ENCODE results near the gene KREMEN1.

The KREMEN1 gene

DNA sequence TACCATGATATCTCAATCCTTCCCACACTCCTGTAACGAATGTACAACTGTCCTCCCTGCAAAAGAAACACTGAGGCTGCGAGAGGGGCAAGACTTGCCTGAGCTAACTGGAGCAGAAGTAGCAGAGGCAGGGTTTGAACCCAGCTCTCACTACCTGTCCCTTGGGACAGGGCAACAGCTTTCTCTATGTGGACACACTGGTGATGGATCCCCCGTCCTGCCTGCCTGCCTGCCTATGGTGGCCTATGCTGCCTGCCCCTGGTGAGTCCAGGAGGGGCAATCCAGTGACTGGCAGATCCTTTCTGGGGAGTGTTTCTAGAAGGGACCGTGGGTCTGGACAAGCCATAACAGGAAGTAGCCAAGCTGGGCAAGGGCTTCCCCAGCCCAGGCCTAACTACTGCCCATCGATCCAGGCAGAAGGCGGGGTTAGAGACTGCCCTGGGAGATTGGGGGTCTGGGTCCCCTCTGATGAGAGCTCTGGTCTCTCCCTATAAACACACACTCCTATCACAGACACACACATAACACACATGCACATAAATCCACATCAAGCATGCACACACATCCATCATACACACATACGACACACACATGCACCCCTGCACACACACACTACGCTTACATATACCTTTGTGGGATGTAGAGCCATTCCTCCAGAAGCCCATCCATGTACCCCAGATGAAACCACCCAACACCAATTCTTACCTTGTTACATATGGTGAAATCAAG, 131.8 kb downstream of the KREMEN1 start:
- DNase-seq (ENCODE audit: low read depth in 1 of 2, low spot score in 1 of 2) = no peak

DNA sequence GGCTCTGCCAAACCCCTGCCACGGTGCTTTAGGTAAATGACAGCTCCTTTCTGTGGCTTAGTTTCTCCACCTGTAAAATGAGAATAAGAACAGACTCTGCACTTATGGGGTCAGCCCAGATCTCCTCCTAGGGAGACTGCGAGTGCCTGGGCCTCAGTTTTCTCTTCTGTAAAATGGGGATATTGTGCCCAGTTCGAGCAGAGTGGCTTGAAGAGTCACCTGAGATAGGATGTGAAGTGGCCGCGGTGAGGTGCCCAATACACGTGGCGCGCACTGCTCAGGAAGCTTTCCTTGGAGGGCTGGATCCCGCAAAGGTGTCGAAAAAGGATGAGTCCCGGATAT, 132.4 kb downstream of the KREMEN1 start:
- no peak for DNase-seq (ENCODE audit: low read depth in 1 of 2, low spot score in 1 of 2)

DNA sequence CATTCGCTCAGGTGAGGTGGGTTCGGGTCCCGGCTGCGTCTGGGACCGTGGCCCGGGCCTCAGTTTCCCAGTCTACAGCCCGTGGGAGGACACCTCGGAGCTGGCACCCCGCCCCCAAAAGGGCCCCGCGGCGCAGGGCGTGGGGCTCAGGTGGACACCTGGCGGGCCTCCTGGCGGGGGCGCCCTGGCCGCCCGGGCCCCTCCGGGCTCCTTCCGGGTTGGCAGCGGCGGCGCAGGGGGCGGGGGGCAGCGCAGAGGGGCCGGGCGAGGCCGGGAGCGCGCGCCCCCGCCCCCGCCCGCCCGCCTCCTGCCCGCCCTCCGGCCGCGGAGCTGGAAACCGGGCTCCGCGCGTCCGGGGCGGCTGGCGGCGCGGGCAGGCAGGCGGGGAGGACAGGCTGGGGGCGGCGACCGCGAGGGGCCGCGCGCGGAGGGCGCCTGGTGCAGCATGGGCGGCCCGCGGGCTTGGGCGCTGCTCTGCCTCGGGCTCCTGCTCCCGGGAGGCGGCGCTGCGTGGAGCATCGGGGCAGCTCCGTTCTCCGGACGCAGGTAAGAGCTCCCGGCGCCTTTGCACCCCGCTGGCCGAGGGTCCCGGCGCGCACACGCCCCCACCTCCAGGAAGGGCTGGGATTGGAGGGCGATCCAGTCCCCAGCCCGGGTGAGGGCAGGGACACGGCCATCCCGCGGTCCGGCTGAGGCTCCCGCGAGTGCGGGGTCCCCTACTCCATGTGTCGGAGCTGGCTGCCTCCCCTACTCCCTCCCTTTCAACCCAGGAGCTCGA, 132.9 kb downstream of the KREMEN1 start, which contains the start of gene EMID1:
Gene EMID1, plus strand, starts transcription at position 303 of the 778 bp plus-strand sequence. Its CDS starts 143 bp downstream, at position 446.
- peak in 1 of 2 donors; percentile 12 for DNase-seq (ENCODE audit: low read depth in 1 of 2, low spot score in 1 of 2)

DNA sequence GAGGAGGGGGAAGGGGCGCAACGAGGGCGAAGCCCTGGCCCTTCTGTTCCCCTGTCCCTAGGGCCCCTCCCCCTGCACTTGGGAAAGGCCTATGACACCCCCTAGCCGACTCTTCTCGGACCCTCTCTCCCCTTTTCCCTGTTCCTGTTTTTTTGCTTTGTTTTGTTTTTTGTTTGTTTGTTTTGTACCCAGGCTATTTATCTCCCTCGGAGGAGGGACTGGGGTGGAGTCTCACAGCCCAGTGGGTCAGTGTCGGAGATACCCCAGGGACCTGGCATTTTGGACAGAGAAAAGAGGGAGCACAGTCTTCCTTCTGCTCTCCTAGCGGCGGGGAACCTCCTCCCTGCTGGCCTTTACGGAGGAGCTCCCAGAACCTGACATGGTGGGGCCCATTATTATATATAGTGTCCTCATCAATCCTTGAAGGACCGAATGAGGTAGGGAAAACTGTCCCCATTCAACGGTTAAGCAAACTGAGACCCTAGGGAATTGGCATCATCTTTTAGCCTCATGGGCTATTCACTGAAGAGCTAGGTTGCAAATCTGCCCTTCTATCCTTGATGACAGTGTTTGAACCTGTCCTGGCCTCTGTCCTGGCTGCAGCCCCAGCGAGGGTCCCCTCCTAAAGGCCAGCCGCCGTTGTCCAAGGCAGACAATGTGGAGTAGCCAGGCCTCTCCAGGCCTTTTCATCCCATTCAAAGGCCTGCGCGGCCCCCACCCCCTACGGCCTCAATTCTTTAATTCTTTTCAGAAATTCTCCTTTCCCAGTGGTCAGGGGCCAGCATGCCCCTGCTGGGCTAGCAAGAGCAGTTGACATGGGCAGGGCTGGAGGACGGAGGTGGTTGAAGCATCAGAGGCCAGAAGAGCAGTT, 133.8 kb downstream of the KREMEN1 start:
- DNase-seq (ENCODE audit: low read depth in 1 of 2, low spot score in 1 of 2) = no peak

DNA sequence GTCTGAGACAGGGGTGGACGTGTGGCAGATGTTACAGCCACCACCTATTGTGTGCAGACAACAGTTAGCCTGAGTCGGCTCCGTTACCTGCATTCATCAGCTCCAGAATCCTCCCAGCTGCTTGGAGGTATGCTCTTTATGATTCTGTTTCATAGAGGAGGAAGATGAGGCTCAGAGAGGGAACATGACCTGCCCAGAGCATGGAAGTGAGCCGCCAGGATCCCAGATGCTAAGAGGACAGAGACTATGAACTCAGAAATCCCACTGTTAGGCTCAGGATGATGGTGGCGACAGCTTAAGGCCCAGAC, 134.4 kb downstream of the KREMEN1 start:
- no peak for DNase-seq (ENCODE audit: low read depth in 1 of 2, low spot score in 1 of 2)

DNA sequence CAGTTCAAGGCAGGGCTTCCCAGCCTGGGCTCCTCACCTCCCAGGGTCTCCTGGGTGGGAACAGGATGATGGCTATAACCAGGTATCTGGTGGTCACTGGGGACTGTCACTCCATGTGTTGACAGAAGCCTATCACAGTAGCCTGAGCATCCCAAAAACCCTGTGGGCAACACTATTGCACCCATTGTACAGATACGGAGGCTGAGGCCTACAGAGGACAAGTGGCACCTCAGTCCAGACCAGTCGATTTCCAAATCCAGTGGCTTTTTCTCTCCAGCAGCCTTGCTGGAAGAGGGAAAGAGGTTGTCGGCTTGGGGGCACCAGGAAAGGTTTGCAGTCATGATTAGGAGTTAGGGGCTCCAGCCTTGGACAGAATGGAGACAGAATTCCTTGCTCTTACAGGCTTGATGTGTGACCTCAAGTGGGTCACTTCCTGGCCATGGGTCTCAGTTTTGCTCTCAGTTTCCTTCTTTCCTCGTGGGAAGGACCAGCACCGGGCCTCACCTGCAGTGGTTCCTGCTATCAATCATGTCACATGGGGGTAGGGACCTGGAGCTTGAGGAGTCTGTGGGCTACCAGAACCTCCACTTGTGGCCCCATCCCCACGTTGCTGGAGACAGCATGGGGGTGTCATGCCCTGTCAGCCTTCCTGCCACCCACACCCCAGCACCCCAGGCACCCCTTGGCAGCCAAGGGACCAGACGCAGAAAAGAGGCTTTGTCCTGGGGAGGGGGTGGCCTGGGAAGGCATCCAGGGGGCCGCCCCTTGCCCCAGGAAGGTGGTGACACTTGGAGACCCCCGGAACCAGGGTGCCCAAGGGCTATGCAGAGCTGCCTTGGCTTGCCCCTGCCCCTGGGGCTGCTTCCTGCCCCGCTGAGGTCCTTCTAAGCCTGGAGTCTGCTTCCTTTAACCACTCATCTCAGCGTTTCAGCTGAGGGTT, 135.0 kb downstream of the KREMEN1 start:
- no peak for DNase-seq (ENCODE audit: low read depth in 1 of 2, low spot score in 1 of 2)

DNA sequence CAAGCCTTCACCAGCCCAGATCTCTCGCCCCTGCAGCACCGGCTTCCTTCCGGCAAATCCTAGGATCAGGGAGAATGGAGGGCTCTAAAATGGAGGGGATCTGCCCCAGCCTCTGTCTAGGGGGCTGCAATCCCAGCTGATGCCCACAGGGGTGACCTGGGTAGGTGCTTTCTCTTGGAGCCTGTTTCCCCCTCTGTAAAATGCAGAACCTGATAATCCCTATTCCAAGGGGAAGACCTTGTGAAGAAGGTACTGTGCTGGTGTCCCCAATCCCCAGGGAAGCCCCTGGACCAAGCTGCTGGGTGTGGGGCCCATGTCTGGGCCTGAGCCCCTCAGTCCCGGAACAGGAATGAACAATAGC, 135.6 kb downstream of the KREMEN1 start:
- no peak for DNase-seq (ENCODE audit: low read depth in 1 of 2, low spot score in 1 of 2)

DNA sequence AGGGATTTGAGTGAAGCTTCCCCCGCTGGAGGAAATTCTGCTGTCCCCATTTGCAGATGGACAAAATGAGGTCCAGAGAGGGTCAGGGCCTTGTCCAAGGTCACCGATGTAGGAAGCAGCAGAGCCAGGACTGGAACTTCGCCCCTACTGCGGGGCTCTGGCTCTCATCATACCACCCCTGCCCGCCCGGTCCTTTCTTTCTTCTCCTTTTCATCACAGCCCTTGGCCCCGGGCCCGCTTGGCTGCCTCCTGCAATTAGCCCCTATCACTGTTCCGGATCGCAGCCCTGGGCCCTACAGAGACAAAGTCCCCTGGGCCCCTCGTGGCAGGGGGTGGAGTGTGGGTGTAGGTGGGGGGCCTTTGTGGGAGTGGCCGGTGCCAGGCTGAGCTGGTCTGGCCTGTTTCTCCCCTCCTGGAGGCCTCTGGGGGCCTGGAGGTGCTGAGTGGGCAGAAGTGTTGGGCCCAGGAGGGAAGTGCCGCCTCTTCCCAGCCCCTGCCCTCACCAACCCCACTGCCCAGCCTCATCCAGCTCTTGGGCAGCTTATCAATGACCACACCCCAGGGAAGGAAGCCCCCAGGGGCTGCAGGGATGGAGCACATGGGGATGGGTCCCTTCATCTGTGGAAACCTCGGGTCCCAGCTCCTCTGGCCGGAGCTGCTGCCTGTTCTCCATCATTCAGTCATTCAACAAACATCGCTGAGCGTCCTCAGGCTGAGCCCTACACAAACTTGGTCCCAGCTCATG, 136.2 kb downstream of the KREMEN1 start:
- no peak for DNase-seq (ENCODE audit: low read depth in 1 of 2, low spot score in 1 of 2)

DNA sequence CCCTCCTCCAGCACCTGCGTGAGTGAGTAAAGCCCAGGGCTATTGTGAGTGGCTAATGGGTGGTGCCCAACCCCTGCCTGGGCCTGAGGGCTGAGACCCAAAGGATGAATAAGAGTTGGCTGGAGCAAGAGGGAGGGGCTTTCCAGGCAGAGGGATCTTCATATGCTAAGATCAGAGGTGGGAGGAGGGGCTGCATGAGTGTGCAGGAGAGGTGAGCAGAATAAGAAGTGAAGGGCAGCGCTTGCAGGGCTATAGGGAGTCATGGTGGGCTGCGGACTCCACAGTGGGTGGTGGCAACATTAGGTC, 136.7 kb downstream of the KREMEN1 start:
- DNase-seq (ENCODE audit: low read depth in 1 of 2, low spot score in 1 of 2) = no peak

DNA sequence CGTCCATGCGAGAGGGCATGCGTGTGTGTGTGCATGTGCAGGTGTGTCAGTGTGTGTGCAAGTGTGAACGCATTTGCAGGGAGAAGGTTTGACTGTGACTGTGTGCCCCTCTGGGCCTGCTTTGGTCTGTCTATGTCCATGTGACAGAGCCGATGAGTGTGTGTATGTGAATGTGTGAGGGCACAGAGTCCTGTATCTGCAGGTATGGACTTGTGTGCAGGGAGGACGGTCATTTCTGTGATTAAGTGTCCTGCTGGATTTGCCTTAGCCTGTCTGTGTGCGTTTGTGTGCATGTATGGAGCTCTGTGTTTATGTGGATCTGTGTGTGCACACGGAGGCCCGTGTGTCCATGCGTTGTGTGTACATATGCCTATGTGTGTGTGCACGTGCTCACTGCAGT, 138.2 kb downstream of the KREMEN1 start:
- DNase-seq (ENCODE audit: low read depth in 1 of 2, low spot score in 1 of 2) = no peak

DNA sequence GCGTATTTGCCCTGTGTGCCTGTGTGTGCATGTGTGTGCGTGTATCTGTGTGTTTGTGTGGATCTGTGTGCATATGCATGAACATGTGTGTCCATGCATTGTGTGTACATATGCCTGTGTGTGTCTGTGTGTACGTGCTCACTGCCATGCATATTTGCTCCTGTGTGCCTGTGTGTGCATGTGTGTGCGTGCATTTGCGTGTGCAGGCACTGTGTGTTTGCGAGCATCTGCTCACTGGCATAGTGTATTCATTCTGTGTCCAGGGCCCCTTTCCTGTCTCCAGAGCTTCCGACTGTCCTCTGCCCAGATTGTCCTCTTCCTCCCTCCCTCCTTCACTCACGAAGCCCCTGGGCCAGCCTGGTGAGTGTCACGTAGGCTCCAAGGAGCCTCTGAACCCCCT, 138.6 kb downstream of the KREMEN1 start:
- DNase-seq (ENCODE audit: low read depth in 1 of 2, low spot score in 1 of 2) = no peak

DNA sequence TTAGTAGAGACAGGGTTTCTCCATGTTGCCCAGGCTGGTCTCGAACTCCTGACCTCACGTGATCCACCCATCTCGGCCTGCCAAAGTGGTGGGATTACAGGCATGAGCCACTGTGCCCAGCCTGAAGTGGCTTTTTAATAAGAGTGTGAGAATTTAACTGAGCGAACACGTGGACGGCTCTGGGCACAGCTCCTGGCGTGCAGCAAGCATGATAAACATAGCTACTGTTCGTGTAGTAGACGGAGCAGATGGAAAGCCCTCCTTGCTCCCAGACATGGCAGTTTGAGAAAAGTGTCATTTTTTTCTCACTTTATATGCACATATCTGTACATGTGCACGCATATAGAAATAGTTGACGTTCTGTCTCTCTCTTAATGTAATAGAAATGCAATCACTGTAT, 139.9 kb downstream of the KREMEN1 start:
- DNase-seq (ENCODE audit: low read depth in 1 of 2, low spot score in 1 of 2) = no peak

DNA sequence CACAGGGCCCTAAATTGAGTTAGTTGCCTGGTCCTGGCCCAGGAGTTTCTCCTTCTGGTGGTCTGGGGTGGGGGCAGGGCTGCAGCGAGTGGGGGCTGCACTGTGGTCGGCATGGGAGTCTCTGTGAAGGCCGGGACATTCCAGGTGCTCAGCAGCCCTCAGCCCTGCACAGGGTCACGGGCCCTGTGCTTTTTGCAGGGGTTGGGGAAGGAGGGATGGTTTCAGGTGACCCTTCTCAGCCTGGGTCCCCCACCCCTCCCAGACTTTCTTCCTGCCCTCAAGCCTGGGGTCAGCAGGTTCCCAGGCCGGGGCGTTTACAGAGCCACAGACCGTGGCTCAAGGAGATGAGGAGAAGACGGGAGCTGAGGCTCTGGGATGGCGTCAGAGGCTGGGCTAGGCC, 140.7 kb downstream of the KREMEN1 start:
- DNase-seq (ENCODE audit: low read depth in 1 of 2, low spot score in 1 of 2) = no peak

DNA sequence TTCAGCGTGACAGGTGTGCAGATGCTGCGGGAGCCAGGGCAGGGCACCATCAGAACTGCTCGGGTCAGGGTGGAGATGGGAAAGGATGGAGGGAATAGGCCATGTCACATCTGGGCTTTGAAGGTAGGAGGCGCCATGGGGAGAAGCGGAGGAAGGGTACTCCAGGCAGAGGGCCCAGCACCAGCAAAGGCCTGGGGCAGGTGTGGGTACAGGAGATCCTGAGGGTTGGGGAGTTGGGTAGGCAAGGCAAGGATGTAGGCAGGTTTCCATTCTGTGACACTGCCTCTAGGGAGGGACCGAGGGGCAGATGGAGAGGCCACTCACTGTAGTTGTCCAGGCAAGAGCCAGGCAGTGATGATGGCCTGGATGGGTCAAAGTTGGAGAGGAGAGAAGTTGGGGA, 141.4 kb downstream of the KREMEN1 start:
- DNase-seq (ENCODE audit: low read depth in 1 of 2, low spot score in 1 of 2) = no peak

DNA sequence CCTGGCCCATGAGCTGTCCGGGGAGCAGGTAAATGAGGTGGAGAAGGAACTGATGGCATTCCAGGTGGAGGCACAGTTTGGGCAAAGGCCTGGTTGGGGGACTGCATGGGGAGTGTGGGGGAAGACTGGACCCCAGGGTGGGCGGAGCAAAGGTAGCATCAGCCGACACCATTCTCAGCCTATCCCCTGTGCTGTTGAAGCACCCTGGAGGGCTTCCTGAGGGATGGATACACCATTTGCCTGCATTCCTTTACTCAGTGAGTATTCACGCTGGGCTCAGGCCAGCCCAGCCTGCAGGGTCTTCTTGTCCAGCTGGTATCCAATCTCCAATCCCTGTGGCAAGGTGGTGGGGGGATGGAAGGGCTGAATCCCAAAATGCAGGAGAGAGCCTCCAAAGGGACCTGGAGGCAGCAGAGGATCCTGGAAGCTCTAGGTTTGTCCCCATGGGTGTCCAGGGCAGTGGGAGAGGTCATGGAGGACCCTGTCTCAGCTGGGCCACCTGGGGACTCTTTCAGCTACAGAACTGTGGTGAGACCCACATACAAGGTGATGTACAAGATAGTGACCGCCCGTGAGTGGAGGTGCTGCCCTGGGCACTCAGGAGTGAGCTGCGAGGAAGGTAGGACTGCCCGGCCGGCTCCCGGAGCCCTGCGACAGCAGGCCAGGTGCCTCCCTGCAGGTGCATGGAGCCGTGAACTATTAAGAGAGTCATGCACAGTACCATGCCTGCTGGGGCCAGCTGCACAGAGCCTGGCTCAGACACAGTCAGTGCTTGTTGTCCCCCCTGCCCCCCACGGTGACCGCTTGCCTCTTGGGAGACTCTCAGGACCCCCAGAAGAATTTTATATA, 142.4 kb downstream of the KREMEN1 start:
- no peak for DNase-seq (ENCODE audit: low read depth in 1 of 2, low spot score in 1 of 2)

DNA sequence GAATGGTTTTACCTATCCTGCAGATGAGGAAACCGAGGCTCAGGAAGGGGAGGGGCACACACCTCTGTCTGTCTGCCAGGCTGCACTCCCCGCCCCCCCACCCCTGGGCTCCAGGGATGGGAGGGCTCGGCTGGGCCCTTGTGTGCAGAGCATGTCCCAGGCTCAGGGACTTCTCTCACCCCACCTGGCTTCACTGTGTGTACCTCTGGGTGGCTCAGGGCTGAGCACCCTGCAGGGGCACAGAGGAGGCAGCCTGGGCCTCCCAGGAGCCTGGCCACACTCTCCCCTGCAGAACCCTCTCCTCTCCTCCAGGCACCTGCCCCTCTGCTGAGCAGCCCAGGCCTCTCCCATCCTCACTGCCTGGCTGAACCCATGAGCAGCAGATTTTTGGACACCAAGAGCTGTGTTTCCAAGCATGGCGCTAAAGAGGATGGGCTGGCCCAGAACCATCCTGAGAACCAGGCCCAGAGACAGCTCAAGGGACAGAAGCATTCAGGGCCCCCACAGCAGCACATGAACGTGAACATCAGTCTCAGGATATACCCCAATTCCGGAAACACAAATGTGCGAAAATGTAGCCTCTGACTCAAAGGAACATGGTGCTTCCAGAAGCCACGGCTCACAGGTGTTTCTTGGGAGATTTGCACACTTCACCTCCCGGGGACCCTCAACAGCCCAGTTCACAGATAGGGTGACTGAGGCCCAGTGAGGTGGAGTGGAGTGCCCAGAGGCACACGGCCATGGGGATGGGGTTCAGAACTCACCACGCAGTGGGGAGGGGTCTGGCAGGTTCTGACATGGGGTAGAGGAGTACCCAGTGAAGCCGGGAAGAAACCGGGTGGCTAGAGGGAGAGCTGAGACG, 143.4 kb downstream of the KREMEN1 start:
- no peak for DNase-seq (ENCODE audit: low read depth in 1 of 2, low spot score in 1 of 2)

DNA sequence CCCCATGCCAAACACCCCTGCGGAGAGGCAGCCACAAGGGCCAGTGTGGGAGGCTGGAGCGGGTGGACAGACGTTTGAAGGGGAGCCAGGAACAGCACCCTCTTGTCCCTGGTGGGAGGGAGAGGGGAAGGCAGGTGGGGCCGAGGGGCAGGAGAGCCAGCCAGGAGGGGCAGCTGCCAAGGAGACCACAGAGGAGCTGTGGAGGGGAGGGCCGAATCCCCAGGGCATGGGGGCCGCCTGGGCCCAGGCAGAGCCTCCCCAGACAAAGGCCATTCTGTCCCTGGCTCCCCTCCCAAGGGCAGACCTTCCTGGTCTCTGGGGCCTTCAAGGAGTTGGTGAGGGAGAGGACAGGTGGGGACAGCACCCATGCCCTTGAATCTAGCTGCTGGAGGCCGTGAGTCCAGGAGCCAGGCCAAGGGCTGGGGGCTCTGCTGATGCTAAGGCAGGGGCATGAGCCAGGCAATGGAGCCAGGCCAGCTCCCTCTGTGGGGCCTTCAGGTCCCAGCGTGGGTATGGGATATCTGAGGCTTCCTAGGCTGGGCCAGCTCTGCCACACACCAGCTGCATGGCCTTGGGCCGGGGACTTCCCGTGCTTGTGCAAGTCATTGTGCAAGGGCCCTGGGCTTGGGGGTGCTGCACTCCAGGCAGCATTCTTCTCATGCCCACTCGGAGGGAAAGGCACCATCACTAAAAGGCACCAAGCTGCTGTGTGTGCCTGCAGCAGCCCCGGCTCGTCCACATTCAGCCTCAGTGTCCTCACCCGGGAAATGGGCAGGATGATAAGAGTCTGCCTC, 144.2 kb downstream of the KREMEN1 start:
- DNase-seq (ENCODE audit: low read depth in 1 of 2, low spot score in 1 of 2) = no peak
